Inflammatory macrophage (primary cell): ENCODE results near the gene ZNF609.
A peak's percentile ranks its signal among the peaks of the same experiment; 100 is the strongest.
"Not testable (repeated sequence)": the region's sequence is repeated elsewhere in the genome, so short reads cannot be mapped to it uniquely, and the experiment has no call there.

Source experiments
- DNase-seq, 2 donors: peaks; one replicate each; pipeline ENCODE4 v3.0.0-alpha.2; 2020 to 2022

The ZNF609 gene

GRCh38 chr15:64586259-64586870 is 126.0 kb downstream of the ZNF609 start:
- no peak for DNase-seq

DNA sequence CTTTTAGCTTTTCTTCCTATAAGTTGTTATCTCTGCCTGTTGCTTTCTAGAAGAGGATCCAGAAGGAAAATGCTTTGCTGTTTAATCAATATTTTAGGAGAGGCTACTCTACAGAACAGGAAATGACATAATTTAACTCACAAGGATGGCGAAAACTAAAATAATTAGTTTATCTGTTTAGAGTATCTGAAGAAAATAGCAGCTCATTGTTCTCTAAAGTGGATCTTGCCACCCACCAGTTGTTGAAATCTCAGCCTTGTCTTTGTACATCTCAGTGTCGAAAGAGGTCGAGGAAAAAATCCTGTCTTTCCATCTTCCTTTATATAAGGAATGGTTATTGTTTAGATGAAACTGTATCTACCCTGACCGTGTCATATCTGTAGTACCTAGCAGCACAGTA is 126.6 kb downstream of the ZNF609 start:
- DNase-seq: peak; percentile 63 to 66

DNA sequence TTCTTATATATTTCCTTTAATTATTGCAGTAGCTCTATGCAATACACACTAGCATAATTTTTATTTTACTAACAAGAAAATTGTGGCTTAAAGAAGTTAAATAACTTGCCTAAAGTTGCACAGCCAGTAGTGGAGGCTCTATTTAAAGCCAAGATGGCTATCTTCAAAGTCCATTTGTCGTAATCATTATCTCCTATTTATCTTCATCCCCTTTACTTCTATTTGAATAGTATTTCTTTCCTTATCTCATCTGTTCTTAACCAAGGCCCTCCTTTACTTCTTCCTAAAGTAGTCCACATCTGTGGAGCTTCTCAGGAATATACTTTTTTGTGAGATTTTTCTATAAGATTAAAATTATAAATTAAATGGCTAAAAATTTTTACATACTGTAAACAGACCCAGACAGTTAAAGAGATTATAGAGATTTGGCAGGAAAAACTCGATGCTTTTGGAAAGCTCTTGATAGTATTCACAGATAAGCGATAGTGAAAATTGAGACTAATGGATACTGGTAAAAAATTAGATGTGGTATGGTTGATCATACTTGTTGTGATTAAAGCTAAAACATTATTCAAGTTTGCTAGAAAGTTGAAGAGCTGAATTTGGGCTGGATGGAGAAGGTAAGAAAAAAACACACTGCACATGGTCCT is 129.2 kb downstream of the ZNF609 start:
- no peak for DNase-seq

DNA sequence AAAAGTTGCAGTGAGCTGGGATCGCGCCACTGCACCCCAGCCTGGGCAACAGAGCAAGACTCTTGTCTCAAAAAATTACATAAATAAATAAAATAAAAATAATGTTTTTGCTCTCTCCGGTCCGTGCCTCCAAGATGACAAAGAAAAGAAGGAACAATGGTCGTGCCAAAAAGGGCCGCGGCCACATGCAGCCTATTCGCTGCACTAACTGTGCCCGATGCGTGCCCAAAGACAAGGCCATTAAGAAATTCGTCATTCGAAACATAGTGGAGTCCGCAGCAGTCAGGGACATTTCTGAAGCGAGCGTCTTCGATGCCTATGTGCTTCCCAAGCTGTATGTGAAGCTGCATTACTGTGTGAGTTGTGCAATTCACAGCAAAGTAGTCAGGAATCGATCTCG is 132.5 kb downstream of the ZNF609 start:
- not testable (repeated sequence) for DNase-seq

DNA sequence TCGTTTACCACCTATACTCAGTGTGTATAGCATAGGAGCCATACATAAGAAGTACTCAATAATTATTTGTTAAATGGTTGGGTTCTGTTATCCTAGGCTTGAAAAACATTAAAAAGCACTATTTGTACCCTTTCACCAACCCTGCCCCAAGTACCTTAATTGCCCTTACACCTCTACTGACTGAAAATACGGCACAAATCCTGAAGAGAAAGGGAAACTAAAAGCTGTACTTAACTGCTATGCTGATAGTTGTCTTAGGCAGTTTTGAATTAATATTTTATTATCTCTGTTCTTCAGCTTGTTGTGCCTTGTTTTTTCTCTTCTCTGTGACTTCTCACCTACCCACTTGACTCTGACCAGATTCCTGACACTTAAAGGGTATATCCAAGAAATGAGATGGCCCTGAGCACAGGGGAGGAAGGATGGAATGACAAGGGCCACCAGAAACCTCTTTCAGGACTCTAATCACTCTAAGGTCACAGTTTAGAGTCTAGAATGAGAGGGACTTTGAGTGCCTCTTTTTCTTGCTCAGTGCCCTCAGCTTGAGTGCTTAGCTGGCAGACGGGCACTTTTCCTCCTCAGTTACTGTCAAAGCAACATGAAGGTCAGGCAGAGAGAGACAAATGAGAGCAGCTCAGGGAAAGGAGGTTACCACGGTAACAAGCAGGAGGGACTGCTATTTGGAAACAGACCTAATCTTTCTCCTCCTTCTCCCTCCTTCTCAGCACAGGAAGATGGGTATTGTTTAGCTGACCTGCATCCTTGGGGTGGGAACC is 136.5 kb downstream of the ZNF609 start:
- DNase-seq: no peak

DNA sequence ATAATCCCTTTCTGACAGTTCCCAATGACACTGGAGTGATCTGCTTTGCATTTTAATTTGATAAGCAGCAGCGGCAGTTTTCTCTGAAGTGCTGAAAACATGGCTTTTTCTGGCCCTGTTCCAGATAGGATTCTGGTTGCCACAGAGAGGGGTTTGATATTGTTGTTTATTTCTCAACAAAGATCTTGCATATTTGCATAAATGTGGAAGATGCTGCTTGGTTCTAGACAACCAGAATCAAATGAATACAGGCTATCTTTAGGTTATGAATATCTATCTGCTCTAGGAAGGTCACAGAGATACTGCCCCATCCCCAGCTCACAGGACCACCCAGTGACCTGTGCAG is 137.1 kb downstream of the ZNF609 start:
- DNase-seq: no peak

- DNase-seq: no peak
Observed at GRCh38 chr15:64599226-64599625, 138.8 kb downstream of the ZNF609 start.

GRCh38 chr15:64599716-64600115 is 139.3 kb downstream of the ZNF609 start:
- no peak for DNase-seq

- peak in 1 of 2 donors; percentile 17 for DNase-seq
Observed at GRCh38 chr15:64600794-64601193, 140.4 kb downstream of the ZNF609 start.

DNA sequence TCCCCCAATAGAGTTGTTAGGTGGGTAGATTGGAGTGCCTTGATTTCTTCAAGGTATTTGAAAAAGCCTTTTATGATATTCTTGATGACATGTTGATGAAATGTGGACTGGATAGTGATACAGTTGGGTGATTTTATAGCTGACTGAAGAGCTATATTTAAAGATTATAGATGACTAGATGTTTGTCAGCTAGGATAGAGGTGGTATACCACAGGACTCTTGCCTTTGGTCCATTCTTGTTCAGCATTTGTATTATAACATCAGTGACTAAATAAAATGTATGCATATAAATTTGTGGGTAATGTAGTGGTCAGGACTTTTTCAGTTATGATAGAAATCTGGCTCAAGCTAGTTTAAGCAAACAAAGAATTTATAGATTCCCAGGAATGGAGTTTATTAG is 143.9 kb downstream of the ZNF609 start:
- no peak for DNase-seq

GRCh38 chr15:64607416-64607815 is 147.0 kb downstream of the ZNF609 start:
- DNase-seq: not testable (repeated sequence)

DNA sequence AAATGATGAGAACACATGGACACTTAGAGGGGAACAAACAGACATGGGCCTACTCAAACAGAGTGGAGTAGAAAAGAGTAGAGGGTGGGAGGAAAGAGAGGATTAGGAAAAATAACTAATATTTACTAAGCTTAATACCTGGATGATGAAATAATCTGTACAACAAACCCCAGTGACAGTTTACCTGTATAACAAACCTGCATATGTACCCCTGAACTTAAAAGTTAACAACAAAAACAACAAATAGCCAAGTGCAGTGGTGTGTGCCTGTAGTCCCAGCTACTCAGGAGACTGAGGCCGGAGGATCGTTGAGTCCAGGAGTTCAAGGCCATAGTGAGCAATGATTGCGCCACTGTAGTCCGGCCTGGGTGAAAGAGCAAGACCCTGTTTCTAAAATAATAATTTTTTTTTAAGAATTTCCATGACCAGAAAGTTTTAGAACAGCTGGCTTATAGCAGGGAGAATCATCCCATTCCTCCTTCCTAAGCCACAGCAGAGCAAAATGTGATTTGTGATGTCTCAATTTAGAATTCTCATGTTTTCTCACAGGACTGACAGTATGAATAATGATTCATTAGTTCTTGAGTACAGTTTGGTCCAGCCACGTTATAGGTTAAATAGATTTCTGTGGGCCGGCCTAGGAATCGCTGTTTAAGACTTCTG is 150.0 kb downstream of the ZNF609 start:
- no peak for DNase-seq

DNA sequence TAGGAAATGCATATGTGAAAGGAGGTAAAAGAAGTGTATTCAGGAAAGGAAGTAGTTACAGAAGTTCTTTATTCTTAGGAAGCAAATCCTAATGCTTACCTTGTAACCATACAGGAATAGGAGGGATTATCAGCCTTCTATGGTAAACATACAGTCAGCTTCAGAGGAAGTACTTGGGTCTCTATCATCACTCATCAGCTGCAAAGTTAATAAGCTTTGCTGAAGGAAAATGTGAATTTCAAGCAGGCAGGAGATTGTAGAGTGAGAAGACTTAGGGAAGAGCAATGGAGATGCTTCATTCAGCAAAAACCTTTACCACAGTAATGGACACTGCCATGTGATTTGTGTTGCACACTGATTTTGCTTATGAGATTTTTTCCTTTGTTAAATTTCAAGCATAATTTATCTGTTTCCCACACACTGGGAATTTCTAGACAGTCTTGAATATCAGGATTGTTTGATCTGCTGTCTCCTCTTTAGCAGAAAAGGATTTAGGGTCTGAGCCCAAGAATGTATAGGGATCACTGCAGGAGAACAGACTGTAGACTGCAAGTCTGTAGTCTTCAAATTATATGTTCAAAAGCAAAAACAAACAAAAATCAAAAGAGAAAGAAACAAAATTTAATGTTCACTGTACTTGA is 150.8 kb downstream of the ZNF609 start:
- no peak for DNase-seq

DNA sequence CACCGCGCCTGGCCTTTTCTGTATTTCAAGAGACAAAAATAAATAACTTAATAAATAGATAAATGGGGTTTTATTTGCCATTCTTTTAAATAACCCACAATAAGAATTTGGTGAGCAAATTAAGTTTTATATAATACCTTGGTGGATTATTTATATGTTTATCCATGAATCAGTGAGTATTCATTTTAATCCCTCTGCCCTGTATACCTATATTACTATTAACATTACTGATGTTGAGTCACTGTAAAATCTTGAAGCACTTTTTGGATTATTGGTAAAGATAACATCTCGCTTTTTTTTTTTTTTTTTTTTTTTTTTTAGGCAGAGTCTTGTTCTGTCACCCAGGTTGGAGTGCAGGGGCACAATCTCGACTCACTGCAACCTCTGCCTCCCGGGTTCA is 154.1 kb downstream of the ZNF609 start:
- DNase-seq: no peak

DNA sequence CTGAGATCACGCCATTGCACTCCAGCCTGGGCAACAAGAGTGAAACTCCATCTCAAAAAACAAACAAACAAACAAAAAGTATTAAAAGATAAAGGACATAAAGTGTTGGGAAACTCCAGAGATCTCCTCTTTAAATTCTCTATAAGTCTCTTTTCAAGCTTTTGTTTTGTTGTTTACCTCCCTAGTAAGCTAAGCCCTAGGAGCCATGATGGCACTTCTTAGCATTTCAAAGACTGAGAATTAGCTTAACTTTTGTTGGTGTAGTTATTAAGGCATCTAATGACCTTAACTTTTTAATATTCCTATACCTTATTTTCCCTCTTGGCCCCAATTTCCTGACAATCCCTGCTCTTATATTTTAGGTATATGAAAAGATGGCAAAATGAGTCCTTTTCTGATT is 157.3 kb downstream of the ZNF609 start:
- no peak for DNase-seq

DNA sequence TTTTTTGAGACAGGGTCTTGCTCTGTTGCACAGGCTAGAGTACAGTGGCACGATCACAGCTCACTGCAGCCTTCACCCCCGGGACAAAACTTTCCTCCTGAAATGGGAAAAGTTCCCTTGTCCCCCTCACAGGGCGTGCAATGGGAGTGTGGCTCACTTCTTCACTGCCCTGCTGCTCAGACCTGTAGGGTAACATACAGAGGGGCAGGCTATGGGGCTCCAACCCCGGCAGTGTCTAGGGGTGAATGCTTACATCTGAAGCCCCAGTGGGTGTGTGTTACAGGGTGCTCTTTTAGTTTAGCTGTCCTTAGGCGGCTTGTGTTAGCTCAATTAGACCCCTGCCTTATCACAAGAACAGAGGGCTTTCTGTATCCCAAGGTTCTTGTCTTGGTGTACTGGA is 157.8 kb downstream of the ZNF609 start:
- DNase-seq: no peak

DNA sequence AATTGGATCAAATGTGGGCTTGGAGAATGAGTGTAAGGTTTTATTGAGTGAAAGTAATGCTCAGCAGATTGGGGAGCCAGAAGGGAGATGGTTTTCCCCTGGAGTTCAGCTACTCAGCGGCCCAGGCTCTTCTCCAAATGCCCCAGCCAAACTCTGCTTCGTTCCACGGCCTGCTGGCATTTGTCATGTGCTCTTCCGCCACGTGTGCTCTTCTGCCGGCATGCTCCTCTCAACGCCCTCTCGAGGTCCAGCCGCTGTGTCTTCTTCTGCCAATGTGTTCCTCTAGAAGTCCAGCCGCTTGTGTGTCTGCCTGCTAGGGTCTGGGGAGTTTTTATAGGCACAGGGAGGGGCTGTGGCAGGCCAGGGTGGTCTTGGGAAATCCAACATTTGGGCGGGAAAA is 158.2 kb downstream of the ZNF609 start:
- DNase-seq: no peak

- DNase-seq: no peak
Observed at GRCh38 chr15:64619880-64620839, 159.8 kb downstream of the ZNF609 start.

DNA sequence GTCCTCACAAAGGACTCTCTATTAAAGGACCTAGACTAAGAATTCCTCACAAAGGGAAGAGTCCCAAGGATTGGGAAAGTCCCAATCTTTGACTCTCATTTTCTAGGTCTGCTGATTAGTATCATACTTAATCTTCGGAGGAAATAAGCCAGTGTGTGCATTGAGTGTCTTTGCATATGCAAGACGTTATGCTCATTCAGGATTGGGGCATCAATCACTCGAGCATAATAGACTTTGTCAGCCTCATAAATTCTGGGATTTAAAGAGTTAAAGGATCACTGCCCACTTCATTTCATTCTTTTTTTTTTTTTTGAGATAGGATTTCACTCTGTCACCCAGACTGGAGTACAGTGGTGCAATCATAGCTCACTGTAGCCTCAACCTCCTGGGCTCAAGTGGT is 160.7 kb downstream of the ZNF609 start:
- DNase-seq: no peak

GRCh38 chr15:64622410-64623260 is 162.3 kb downstream of the ZNF609 start:
- no peak for DNase-seq
